Measurements from ENCODE around the gene NDST3.

DNA sequence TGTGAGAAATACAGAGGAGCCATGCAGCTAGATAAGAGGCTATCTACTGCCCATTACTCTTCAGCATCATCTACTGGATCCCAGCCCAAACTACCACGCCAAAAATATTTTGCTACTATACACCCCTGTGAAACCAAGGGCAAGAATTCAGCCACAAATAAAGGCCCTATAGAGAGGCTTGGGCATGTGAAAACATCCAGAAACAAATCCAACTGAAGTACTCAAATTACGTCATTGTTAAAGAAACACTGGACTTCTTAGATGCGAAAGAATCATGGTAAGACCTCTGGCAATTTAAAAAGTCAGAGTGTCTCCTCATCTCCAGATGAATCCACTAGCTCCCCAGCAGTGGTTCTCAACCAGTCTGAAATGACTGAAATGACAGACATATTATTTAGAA, 12.8 kb downstream of the NDST3 start:
- TF ChIP-seq JUND (IDR thresholded peaks at IDR 0.05) (no peak), RAD21 (IDR thresholded peaks at IDR 0.05) (no peak), SP1 (IDR thresholded peaks at IDR 0.05) (no peak), RXRA (IDR thresholded peaks at IDR 0.05) (no peak)
- TF ChIP-seq, protein P1, sequence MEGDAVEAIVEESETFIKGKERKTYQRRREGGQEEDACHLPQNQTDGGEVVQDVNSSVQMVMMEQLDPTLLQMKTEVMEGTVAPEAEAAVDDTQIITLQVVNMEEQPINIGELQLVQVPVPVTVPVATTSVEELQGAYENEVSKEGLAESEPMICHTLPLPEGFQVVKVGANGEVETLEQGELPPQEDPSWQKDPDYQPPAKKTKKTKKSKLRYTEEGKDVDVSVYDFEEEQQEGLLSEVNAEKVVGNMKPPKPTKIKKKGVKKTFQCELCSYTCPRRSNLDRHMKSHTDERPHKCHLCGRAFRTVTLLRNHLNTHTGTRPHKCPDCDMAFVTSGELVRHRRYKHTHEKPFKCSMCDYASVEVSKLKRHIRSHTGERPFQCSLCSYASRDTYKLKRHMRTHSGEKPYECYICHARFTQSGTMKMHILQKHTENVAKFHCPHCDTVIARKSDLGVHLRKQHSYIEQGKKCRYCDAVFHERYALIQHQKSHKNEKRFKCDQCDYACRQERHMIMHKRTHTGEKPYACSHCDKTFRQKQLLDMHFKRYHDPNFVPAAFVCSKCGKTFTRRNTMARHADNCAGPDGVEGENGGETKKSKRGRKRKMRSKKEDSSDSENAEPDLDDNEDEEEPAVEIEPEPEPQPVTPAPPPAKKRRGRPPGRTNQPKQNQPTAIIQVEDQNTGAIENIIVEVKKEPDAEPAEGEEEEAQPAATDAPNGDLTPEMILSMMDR (IDR thresholded peaks at IDR 0.05; ENCODE audit: low read depth, low read length, missing input control), result no peak

Data from liver (tissue), 3 donors.